ENCODE data around the gene LHX6. TPM values are rescaled to one million over a fixed set of nuclear protein-coding genes. Genes with fewer than 3 reads are reported as not detected.

Gene LHX6
- total RNA-seq, 1 donor from 2014 or later, result 6.0 TPM

DNA sequence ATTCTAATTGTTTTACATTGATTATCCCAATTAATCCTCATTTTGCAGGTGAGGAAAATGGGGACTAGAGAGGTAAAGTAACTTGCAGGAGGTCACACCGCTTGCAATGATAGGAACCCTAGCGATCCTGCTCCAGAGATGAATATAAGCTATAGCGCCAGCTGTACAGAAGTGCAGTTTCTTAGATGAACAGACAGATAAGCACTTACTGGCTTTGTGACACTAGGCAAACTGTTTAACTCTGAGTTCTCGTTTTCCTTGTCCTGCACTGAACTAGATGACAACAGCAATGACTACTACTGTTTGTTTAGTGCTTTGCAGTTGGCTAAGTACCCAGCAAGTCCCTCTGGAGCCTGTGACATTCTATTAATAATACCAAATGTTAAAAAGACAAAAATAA, 11.1 kb downstream of the LHX6 start:
- Mint-ChIP-seq H3K36me3 (ENCODE audit: low read depth, unreplicated experiment) (peaks cover 24% of the 10 kb centered on the region), H3K27me3 (ENCODE audit: unreplicated experiment) (peaks cover 37% of the 10 kb centered on the region), H3K4me1 (ENCODE audit: unreplicated experiment) (peaks cover 49% of the 10 kb centered on the region), H3K27ac (ENCODE audit: unreplicated experiment) (no peak overlapping the region), H3K9me3 (ENCODE audit: unreplicated experiment) (no peaks in the 10 kb centered on the region), H3K4me3 (ENCODE audit: unreplicated experiment) (no peak overlapping the region)
- TF ChIP-seq CTCF (IDR thresholded peaks at IDR 0.05; ENCODE audit: unreplicated experiment), result no peak
- DNase-seq (ENCODE audit: low spot score), result no peak

DNA sequence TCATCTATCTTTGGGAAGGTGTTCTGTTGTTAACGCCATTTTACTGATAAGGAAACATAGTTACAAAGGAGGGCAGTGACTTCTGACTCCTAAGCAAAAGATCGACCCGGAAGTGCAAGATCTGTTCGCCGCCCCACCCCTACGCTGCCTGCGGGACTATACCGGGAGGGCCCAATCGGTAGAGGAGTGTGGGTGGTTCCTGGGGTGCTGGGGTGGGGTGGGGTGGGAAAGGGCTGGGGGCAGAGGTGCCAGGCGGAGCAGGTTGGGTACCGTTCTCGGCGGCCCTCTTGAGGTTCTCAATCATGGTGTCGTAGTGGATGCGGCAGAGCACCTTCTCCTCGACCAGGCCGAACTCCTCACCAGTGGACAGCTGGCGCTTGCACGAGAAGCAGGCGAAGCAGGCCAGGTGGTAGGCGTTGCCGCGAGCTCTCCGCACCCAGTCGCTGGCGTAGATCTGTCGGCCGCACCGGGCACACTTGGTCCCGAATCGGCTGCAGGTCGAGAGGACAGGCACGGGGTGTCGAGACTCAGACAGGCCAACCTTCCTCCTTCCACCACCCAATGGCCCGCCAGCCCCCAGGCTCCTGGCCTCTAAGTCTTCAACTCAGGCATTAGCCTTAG, 11.8 kb downstream of the LHX6 start:
- H3K9me3 Mint-ChIP-seq (ENCODE audit: unreplicated experiment), result no peaks in the 10 kb centered on the region

GRCh38 chr9:122216138-122216797, 12.5 kb downstream of the LHX6 start:
- no peak for DNase-seq (ENCODE audit: low spot score)
- Mint-ChIP-seq H3K9me3 (ENCODE audit: unreplicated experiment) (no peaks in the 10 kb centered on the region), H3K4me3 (ENCODE audit: unreplicated experiment) (no peak overlapping the region), H3K27ac (ENCODE audit: unreplicated experiment) (no peak overlapping the region), H3K27me3 (ENCODE audit: unreplicated experiment) (peaks cover 32% of the 10 kb centered on the region), H3K4me1 (ENCODE audit: unreplicated experiment) (peaks cover 38% of the 10 kb centered on the region), H3K36me3 (ENCODE audit: low read depth, unreplicated experiment) (peaks cover 24% of the 10 kb centered on the region)
- no peak for TF ChIP-seq CTCF (IDR thresholded peaks at IDR 0.05; ENCODE audit: unreplicated experiment)

More for the DNA sequence above, 11.8 kb downstream of the LHX6 start:
- Mint-ChIP-seq H3K27me3 (ENCODE audit: unreplicated experiment) (peaks cover 36% of the 10 kb centered on the region), H3K36me3 (ENCODE audit: low read depth, unreplicated experiment) (peaks cover 24% of the 10 kb centered on the region), H3K4me1 (ENCODE audit: unreplicated experiment) (peaks cover 43% of the 10 kb centered on the region), H3K4me3 (ENCODE audit: unreplicated experiment) (peak overlapping the region; percentile 65), H3K27ac (ENCODE audit: unreplicated experiment) (no peak overlapping the region)
- no peak for TF ChIP-seq CTCF (IDR thresholded peaks at IDR 0.05; ENCODE audit: unreplicated experiment)
- DNase-seq (ENCODE audit: low spot score), result no peak

GRCh38 chr9:122215663-122216062, 13.1 kb downstream of the LHX6 start:
- H3K27me3 Mint-ChIP-seq (ENCODE audit: unreplicated experiment), result peaks cover 30% of the 10 kb centered on the region
- DNase-seq (ENCODE audit: low spot score), result no peak
- peaks cover 24% of the 10 kb centered on the region for H3K36me3 Mint-ChIP-seq (ENCODE audit: low read depth, unreplicated experiment)
- H3K4me3 Mint-ChIP-seq (ENCODE audit: unreplicated experiment), result no peak overlapping the region
- TF ChIP-seq CTCF (IDR thresholded peaks at IDR 0.05; ENCODE audit: unreplicated experiment), result no peak
- no peak overlapping the region for H3K27ac Mint-ChIP-seq (ENCODE audit: unreplicated experiment)
- peaks cover 35% of the 10 kb centered on the region for H3K4me1 Mint-ChIP-seq (ENCODE audit: unreplicated experiment)
- H3K9me3 Mint-ChIP-seq (ENCODE audit: unreplicated experiment), result no peaks in the 10 kb centered on the region

GRCh38 chr9:122214507-122214906, 14.2 kb downstream of the LHX6 start:
- H3K27me3 Mint-ChIP-seq (ENCODE audit: unreplicated experiment), result peaks cover 22% of the 10 kb centered on the region
- TF ChIP-seq CTCF (IDR thresholded peaks at IDR 0.05; ENCODE audit: unreplicated experiment), result no peak
- H3K9me3 Mint-ChIP-seq (ENCODE audit: unreplicated experiment), result no peaks in the 10 kb centered on the region
- H3K36me3 Mint-ChIP-seq (ENCODE audit: low read depth, unreplicated experiment), result peaks cover 24% of the 10 kb centered on the region
- H3K4me3 Mint-ChIP-seq (ENCODE audit: unreplicated experiment), result peak overlapping the region; percentile 79
- no peak for DNase-seq (ENCODE audit: low spot score)
- H3K27ac Mint-ChIP-seq (ENCODE audit: unreplicated experiment), result peak overlapping the region; percentile 77
- H3K4me1 Mint-ChIP-seq (ENCODE audit: unreplicated experiment), result peaks cover 26% of the 10 kb centered on the region
